A549 (cell line): Measurements from ENCODE around the gene CASP6.

Experiments
- CBX8 ChIP-seq: fragments of 200-600 bp; sonication (generic); IDR thresholded peaks from 2 replicates; pipeline ENCODE4 v1.6.1; 2016
- CEBPB ChIP-seq, 2 experiments: fragments of >200 bp in 1 of 2; sonication (Bioruptor Twin) in 1 of 2; formaldehyde crosslinking in 1 of 2; IDR thresholded peaks; 2 replicates each; pipeline ENCODE4 v1.6.1; 2012 to 2016
- CHD2 ChIP-seq: fragments of 150-350 bp; IDR thresholded peaks from 2 replicates; pipeline ENCODE4 v1.6.1; 2014; ENCODE audit warnings: low read length; ENCODE audit not compliant: partially characterized antibody
- CTCF ChIP-seq: fragments of >200 bp; sonication (Bioruptor Twin); formaldehyde crosslinking; IDR thresholded peaks from 3 replicates; pipeline ENCODE4 v1.5.1; 2016
- EP300 ChIP-seq, 2 experiments: fragments of >200 bp; sonication (Bioruptor Twin); formaldehyde crosslinking; IDR thresholded peaks; 2 replicates in 1 of 2; 3 replicates in 1 of 2; pipeline ENCODE4 v1.6.1; 2016 to 2017
- ESRRA ChIP-seq: fragments of 150-350 bp; IDR thresholded peaks from 2 replicates; pipeline ENCODE4 v1.6.1; 2014; ENCODE audit warnings: mild to moderate bottlenecking, low read length, borderline replicate concordance
- HDAC2 ChIP-seq: fragments of 200-600 bp; sonication (generic); IDR thresholded peaks from 2 replicates; pipeline ENCODE4 v1.6.1; 2016
- JUN ChIP-seq, 2 experiments: fragments of >200 bp; sonication (Bioruptor Twin); formaldehyde crosslinking; IDR thresholded peaks; 2 replicates in 1 of 2; 3 replicates in 1 of 2; pipeline ENCODE4 v1.6.1; 2016 to 2017
- KDM1A ChIP-seq: fragments of 200-600 bp; sonication (generic); IDR thresholded peaks from 2 replicates; pipeline ENCODE4 v1.6.1; 2016; ENCODE audit warnings: low read depth, mild to moderate bottlenecking
- RARB ChIP-seq: fragments of 250-450 bp; sonication (Bioruptor Pico); IDR thresholded peaks from 2 replicates; pipeline ENCODE4 v1.8.0; 2021; ENCODE audit warnings: mild to moderate bottlenecking, moderate library complexity
- REST ChIP-seq: fragments of 200-600 bp; sonication (generic); IDR thresholded peaks from 2 replicates; pipeline ENCODE4 v1.6.1; 2016; ENCODE audit warnings: antibody characterized with exemption, mild to moderate bottlenecking, moderate library complexity
- USF2 ChIP-seq: fragments of 450-650 bp; IDR thresholded peaks from 2 replicates; pipeline ENCODE4 v1.6.1; 2014; ENCODE audit warnings: antibody characterized with exemption
- ZSCAN20 ChIP-seq: fragments of 250-450 bp; sonication (Bioruptor Pico); IDR thresholded peaks from 2 replicates; pipeline ENCODE4 v1.8.0; 2022; ENCODE audit warnings: mild to moderate bottlenecking, moderate library complexity
- TF ChIP-seq, protein P1 (sequence below): IDR thresholded peaks from 2 replicates; pipeline ENCODE4 v1.6.1; 2012

DNA sequence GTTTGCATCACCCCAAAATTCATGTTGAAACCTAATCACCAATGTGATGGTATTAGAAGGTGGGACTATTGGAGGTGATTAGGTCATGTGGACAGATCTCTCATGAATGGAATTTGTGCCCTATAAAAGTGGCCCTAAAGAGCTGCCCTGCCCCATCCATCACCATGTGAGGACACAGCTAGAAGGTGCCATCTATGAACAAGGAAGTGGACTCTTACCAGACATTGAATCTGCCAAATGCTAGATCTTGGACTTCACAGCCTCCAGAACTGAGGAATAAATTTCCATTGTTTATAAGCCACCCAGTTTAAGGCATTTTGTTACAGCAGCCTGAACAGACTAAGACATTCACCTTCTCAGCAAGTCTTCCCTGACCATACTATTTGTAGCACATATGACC lies 19.1 kb upstream of the CASP6 start:
- TF ChIP-seq HDAC2 (no peak), CTCF (no peak), CEBPB (IDR thresholded peaks at IDR 0.05) (no peak), ESRRA (no peak), USF2 (no peak), EP300 (IDR thresholded peaks at IDR 0.05) (no peak), CHD2 (no peak), RARB (no peak), CBX8 (no peak), ZSCAN20 (no peak), KDM1A (no peak), REST (no peak), JUN (IDR thresholded peaks at IDR 0.05) (no peak)
- TF ChIP-seq, protein P1, sequence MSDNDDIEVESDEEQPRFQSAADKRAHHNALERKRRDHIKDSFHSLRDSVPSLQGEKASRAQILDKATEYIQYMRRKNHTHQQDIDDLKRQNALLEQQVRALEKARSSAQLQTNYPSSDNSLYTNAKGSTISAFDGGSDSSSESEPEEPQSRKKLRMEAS, result no peak
